ENCODE results near the gene FRMD7. TPM values are rescaled to one million over a fixed set of nuclear protein-coding genes. Genes with fewer than 3 reads are reported as not detected.

Gene FRMD7
- total RNA-seq, 1 donor from 2014 or later: 0.10 TPM

GRCh38 chrX:132034648-132035047 lies 93.2 kb downstream of the FRMD7 start:
- no peak for DNase-seq

- no peak for DNase-seq
Observed at GRCh38 chrX:132033166-132033565, 94.7 kb downstream of the FRMD7 start.

- DNase-seq: no peak
Observed at GRCh38 chrX:132031867-132032266, 96.0 kb downstream of the FRMD7 start.

GRCh38 chrX:132030264-132030663 lies 97.6 kb downstream of the FRMD7 start:
- no peak for DNase-seq

Other genes starting within 250 kb of the FRMD7 start
- 17.6 TPM for gene STK26, start 104.7 kb downstream of the FRMD7 start, total RNA-seq
- gene RAP2C, start 91.4 kb upstream of the FRMD7 start, total RNA-seq: 19.7 TPM

Data from skin of body (tissue), 2 donors.